Measurements from ENCODE around the gene TMEM170B. TPM values are rescaled to one million over a fixed set of nuclear protein-coding genes. Genes with fewer than 3 reads are reported as not detected.

TMEM170B gene
- total and polyA plus RNA-seq, 3 donors from 2014 or later, result 5.6 to 8.0 (median 6.5) TPM

GRCh38 chr6:11556309-11556708 is 18.8 kb downstream of the TMEM170B start:
- H3K27ac ChIP-seq, result no peak overlapping the region
- 88 to 92% methylated on average over 3 of the region's 3 CpGs for WGBS, 2 donors
- intact Hi-C loops (cut with DNase I; ENCODE audit: low total_unique reads), result no loop called here
- no peak for TF ChIP-seq CTCF (IDR thresholded peaks at IDR 0.05)
- TF ChIP-seq POLR2A (IDR thresholded peaks at IDR 0.05), result no peak
- no peak overlapping the region for H3K4me3 ChIP-seq
- H3K36me3 ChIP-seq (ENCODE audit: low read depth, missing control alignments), result no peaks in the 10 kb centered on the region
- H3K27me3 ChIP-seq, result no peaks in the 10 kb centered on the region
- no peaks in the 10 kb centered on the region for H3K9me3 ChIP-seq
- no peak for DNase-seq
- no peaks in the 10 kb centered on the region for H3K4me1 ChIP-seq

DNA sequence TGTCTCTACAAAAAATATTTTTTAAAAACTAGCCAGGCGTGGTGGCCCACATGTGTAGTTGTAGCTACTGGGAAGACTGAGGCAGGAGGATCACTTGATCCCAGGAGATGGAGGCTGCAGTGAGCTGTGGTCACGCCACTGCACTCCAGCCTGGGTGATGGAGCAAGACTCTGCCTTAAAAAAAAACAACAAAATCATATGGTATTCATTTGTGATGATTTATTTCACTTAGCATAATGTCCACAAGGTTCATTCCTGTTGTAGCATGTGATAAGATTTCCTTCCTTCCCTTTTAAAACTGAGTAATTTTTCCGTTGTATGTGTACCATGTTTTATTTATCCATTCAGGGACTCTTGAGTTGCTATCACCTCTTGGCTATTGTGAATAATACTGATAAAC is 26.2 kb downstream of the TMEM170B start:
- H3K27ac ChIP-seq, result no peak overlapping the region
- 79 to 86% methylated on average over 3 of the region's 3 CpGs for WGBS, 2 donors
- no peak overlapping the region for H3K4me3 ChIP-seq
- TF ChIP-seq POLR2A (IDR thresholded peaks at IDR 0.05) (no peak), CTCF (IDR thresholded peaks at IDR 0.05) (no peak)
- DNase-seq, result no peak
- H3K27me3 ChIP-seq, result no peaks in the 10 kb centered on the region
- no peaks in the 10 kb centered on the region for H3K9me3 ChIP-seq
- H3K36me3 ChIP-seq (ENCODE audit: low read depth, missing control alignments), result no peaks in the 10 kb centered on the region
- H3K4me1 ChIP-seq, result no peaks in the 10 kb centered on the region
- intact Hi-C loops (cut with DNase I; ENCODE audit: low total_unique reads), result no loop called here

DNA sequence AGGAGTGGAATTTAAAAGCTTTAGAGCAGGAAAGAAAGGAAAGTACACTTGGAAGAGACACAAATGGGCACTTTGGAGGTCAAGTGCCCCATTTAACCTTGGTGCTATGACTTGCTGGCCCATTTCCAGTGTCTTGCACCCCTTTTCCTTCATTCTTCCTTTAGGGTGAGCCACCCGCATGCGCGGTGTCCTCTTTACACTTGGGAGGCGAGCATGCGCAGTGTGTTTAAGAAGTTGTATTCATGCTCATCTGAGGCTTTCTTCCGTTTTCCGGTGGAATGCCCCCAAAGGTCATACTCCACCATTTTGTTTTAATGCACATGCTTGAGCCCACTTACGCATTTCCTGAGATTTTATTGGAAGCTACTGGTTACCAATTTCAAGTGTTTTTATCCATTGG is 29.1 kb downstream of the TMEM170B start:
- intact Hi-C loops (cut with DNase I; ENCODE audit: low total_unique reads), result no loop called here
- no peak overlapping the region for H3K27ac ChIP-seq
- no peaks in the 10 kb centered on the region for H3K36me3 ChIP-seq (ENCODE audit: low read depth, missing control alignments)
- H3K4me1 ChIP-seq, result no peaks in the 10 kb centered on the region
- no peaks in the 10 kb centered on the region for H3K27me3 ChIP-seq
- 91 to 97% methylated on average over 8 of the region's 8 CpGs for WGBS, 2 donors
- peak; percentile 17 for DNase-seq
- H3K4me3 ChIP-seq, result no peak overlapping the region
- TF ChIP-seq CTCF (IDR thresholded peaks at IDR 0.05) (no peak), POLR2A (IDR thresholded peaks at IDR 0.05) (no peak)
- no peaks in the 10 kb centered on the region for H3K9me3 ChIP-seq

- 89 to 91% methylated on average over 2 of the region's 2 CpGs for WGBS, 2 donors
- H3K27ac ChIP-seq, result no peak overlapping the region
- H3K27me3 ChIP-seq, result no peaks in the 10 kb centered on the region
- H3K4me3 ChIP-seq, result no peak overlapping the region
- no peaks in the 10 kb centered on the region for H3K36me3 ChIP-seq (ENCODE audit: low read depth, missing control alignments)
- intact Hi-C loops (cut with DNase I; ENCODE audit: low total_unique reads), result no loop called here
- H3K4me1 ChIP-seq, result no peaks in the 10 kb centered on the region
- H3K9me3 ChIP-seq, result no peaks in the 10 kb centered on the region
- no peak for DNase-seq
- no peak for TF ChIP-seq CTCF (IDR thresholded peaks at IDR 0.05)
These were observed 33.5 kb downstream of the TMEM170B start for GRCh38 chr6:11571073-11571472.

DNA sequence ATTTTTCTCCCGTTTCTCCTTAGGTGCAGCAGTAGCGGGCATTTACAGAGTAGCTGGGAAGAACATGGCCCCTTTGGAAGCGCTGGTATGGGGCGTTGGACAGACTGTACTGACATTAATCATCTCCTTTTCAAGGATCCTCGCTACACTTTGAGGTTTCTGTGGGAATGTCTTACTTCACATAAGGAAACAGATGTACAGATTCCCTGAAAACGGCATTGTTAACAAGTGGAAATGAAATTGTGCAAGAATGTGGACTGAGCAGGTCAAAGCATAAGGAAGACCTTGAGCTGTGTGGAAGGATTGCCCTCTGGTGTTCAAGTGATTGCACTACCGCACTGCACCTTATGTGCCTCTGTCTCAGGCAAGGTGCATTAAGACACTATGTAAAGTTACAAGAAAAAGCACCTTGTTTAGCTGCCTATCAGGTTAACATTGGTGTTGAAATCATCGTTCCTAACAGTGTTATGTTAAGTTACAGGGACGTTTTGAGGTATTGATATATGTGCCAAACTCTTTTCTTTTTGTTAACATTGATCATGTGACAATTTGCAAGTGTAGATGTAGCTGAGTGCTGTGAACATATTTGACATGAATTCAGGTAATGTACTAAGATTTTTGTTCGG is 38.0 kb downstream of the TMEM170B start:
- TF ChIP-seq CTCF (IDR thresholded peaks at IDR 0.05), result peak; percentile 74 to 81 (median 81)
- no peak for TF ChIP-seq POLR2A (IDR thresholded peaks at IDR 0.05)
- intact Hi-C loops (cut with DNase I; ENCODE audit: low total_unique reads), result no loop called here

More for the DNA sequence above, 38.0 kb downstream of the TMEM170B start:
- Histone ChIP-seq H3K9me3 (no peaks in the 10 kb centered on the region), H3K27me3 (no peaks in the 10 kb centered on the region), H3K4me1 (no peaks in the 10 kb centered on the region), H3K4me3 (no peak overlapping the region), H3K36me3 (ENCODE audit: low read depth, missing control alignments) (no peaks in the 10 kb centered on the region), H3K27ac (no peak overlapping the region)
- 62 to 63% methylated on average over 10 of the region's 10 CpGs for WGBS, 2 donors
- peak; percentile 78 for DNase-seq
